Measurements from ENCODE around the gene MAD1L1. TPM values are rescaled to one million over a fixed set of nuclear protein-coding genes. Genes with fewer than 3 reads are reported as not detected.
A peak's percentile ranks its signal among the peaks of the same experiment; 100 is the strongest.

Gene MAD1L1
- total RNA-seq, 2 donors from 2014 or later, result 39.5 to 79.4 TPM

DNA sequence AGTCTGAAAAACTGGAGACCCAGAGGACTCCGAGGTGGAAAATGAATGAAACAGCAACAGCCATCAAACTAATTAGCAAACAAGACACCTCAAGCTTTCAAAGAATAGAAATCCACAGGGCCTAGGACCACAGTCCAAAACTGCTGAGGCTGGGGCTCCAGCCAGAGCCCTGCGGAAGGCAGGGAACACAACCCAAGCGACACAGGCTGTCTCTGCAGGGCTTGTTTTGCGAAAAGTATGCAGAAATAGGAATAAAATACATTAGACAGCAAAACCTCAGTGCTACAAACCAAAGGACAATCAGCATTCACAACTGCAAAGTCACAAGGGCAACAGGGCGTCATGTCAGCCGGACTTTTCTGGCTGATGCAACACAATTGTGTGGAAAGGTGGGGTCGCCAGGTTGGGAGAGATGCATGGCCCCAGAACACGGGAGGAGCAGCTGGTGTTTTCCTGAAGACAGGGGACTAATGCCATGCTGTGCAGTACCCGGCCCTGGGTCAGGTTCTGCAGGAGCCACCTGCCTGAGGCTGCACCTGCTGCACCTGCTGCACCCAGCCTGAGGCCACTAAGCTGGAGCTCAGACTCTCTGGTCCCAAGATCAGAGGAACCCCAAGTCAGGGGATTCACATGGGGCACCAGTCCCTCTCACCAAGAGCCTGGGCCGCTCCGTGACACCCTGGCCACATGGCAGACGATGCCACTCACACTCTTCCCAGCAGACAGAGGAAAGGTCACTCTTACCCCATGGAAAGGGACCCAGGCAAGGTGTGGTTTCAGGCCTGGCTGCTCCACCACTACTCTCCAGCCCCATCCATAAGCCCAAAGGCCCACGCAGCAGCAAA is 74.2 kb downstream of the MAD1L1 start:
- Mint-ChIP-seq H3K36me3 (no peaks in the 10 kb centered on the region), H3K4me3 (no peak overlapping the region), H3K27ac (no peak overlapping the region), H3K4me1 (ENCODE audit: low read depth in 2 of 2) (peaks cover 0 to 10% of the 10 kb centered on the region in 2 donors), H3K9me3 (no peaks in the 10 kb centered on the region), H3K27me3 (no peaks in the 10 kb centered on the region)
- ATAC-seq (no peak), DNase-seq (ENCODE audit: low spot score) (peak; percentile 39)

- no peak overlapping the region for H3K27ac Mint-ChIP-seq
- no peak overlapping the region for H3K4me3 Mint-ChIP-seq
- H3K9me3 Mint-ChIP-seq, result no peaks in the 10 kb centered on the region
- no peaks in the 10 kb centered on the region for H3K27me3 Mint-ChIP-seq
- DNase-seq (ENCODE audit: low spot score) (peak; percentile 40), ATAC-seq (no peak)
- peaks cover 0 to 10% of the 10 kb centered on the region in 2 donors for H3K4me1 Mint-ChIP-seq (ENCODE audit: low read depth in 2 of 2)
- H3K36me3 Mint-ChIP-seq, result no peaks in the 10 kb centered on the region
These were observed 75.1 kb downstream of the MAD1L1 start for GRCh38 chr7:2157473-2158279.

- Mint-ChIP-seq H3K27me3 (no peaks in the 10 kb centered on the region), H3K9me3 (no peaks in the 10 kb centered on the region), H3K36me3 (no peaks in the 10 kb centered on the region), H3K4me1 (ENCODE audit: low read depth in 2 of 2) (peaks cover 0 to 10% of the 10 kb centered on the region in 2 donors), H3K27ac (no peak overlapping the region), H3K4me3 (no peak overlapping the region)
- ATAC-seq (no peak), DNase-seq (ENCODE audit: low spot score) (no peak)
These were observed 75.8 kb downstream of the MAD1L1 start for GRCh38 chr7:2156756-2157472.

DNA sequence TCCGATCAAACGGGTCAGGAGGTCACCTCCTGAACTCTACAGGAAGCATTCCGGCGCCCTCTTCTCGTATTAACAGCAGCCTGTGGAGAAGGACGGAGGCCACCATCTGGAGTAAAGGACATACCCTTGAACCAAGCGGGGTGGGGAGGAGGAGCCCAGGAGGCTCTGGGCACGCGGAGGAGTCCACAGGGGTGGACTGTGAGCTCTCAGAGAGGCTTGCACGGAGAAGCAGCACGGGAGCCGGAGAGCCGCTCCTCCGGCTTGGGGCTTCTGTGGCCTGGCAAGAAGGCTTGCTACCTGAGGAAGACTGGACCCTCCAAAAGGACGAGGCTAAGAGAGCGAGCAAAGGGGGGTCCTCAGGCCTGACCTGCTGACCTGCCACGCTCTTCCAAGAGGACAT is 77.9 kb downstream of the MAD1L1 start:
- ATAC-seq (no peak), DNase-seq (ENCODE audit: low spot score) (peak; percentile 44)
- H3K9me3 Mint-ChIP-seq, result no peaks in the 10 kb centered on the region
- no peak overlapping the region for H3K4me3 Mint-ChIP-seq
- no peaks in the 10 kb centered on the region for H3K36me3 Mint-ChIP-seq
- peaks cover 0 to 10% of the 10 kb centered on the region in 2 donors for H3K4me1 Mint-ChIP-seq (ENCODE audit: low read depth in 2 of 2)
- H3K27me3 Mint-ChIP-seq, result no peaks in the 10 kb centered on the region
- H3K27ac Mint-ChIP-seq, result no peak overlapping the region

DNA sequence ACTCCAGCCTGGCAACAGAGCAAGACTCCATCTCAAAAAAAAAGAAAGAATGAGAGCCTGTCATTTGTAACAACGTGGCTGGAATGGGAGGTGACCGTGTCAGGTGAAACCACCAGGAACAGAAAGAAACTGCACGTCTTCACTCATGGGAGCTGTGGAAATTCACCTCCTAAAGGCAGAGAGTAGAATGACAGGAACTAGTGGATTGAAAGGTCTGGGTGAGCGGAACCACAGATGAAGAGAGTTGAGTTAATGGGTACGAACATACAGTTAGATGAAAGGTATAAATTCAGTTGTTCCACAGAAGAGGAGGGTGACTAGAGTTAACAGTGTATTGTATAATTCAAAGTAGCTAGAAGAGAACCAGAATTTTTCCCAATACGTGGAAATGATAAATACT is 78.6 kb downstream of the MAD1L1 start:
- Mint-ChIP-seq H3K27me3 (no peaks in the 10 kb centered on the region), H3K36me3 (no peaks in the 10 kb centered on the region), H3K4me3 (no peak overlapping the region), H3K27ac (no peak overlapping the region), H3K9me3 (no peaks in the 10 kb centered on the region), H3K4me1 (ENCODE audit: low read depth in 2 of 2) (peaks cover 0 to 7% of the 10 kb centered on the region in 2 donors)
- DNase-seq (ENCODE audit: low spot score) (no peak), ATAC-seq (no peak)

- ATAC-seq, result no peak
- Mint-ChIP-seq H3K36me3 (no peaks in the 10 kb centered on the region), H3K27ac (no peak overlapping the region), H3K27me3 (no peaks in the 10 kb centered on the region), H3K4me3 (no peak overlapping the region), H3K9me3 (no peaks in the 10 kb centered on the region), H3K4me1 (ENCODE audit: low read depth in 2 of 2) (peaks cover 0 to 7% of the 10 kb centered on the region in 2 donors)
- peak; percentile 37 for DNase-seq (ENCODE audit: low spot score)
These were observed 80.1 kb downstream of the MAD1L1 start for GRCh38 chr7:2152646-2153045.

- ATAC-seq (no peak), DNase-seq (ENCODE audit: low spot score) (peak; percentile 56)
- H3K4me1 Mint-ChIP-seq (ENCODE audit: low read depth in 2 of 2), result peaks cover 0 to 2% of the 10 kb centered on the region in 2 donors
- H3K9me3 Mint-ChIP-seq, result no peaks in the 10 kb centered on the region
- H3K27ac Mint-ChIP-seq, result no peak overlapping the region
- no peaks in the 10 kb centered on the region for H3K36me3 Mint-ChIP-seq
- H3K27me3 Mint-ChIP-seq, result no peaks in the 10 kb centered on the region
- no peak overlapping the region for H3K4me3 Mint-ChIP-seq
These were observed 80.7 kb downstream of the MAD1L1 start for GRCh38 chr7:2151801-2152612.

GRCh38 chr7:2151237-2151636 is 81.5 kb downstream of the MAD1L1 start:
- Mint-ChIP-seq H3K4me3 (no peak overlapping the region), H3K36me3 (no peaks in the 10 kb centered on the region), H3K9me3 (no peaks in the 10 kb centered on the region), H3K27ac (no peak overlapping the region), H3K4me1 (ENCODE audit: low read depth in 2 of 2) (peaks cover 0 to 2% of the 10 kb centered on the region in 2 donors), H3K27me3 (no peaks in the 10 kb centered on the region)
- DNase-seq (ENCODE audit: low spot score), result no peak
- ATAC-seq, result no peak

DNA sequence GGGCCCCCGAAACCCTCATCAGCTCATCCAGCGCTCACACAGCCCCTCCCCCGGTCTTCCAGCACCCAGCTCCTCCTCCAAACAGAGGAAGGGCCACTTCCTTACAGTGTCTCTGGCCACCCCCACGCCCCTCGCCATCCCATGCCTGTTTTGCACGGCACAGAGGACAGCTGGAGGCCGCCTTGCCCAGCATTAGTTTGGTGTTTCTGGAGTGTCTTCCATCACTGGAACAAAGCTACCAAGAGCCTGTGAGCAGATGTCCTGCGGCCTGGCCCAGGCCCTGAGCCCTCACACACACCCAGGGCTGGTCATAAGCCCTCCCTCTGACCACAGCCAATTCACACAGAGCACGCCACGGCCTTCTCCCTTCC is 82.3 kb downstream of the MAD1L1 start:
- Mint-ChIP-seq H3K27ac (no peak overlapping the region), H3K4me3 (no peak overlapping the region), H3K36me3 (no peaks in the 10 kb centered on the region), H3K4me1 (ENCODE audit: low read depth in 2 of 2) (peaks cover 0 to 1% of the 10 kb centered on the region in 2 donors), H3K9me3 (no peaks in the 10 kb centered on the region), H3K27me3 (no peaks in the 10 kb centered on the region)
- ATAC-seq (no peak), DNase-seq (ENCODE audit: low spot score) (no peak)

GRCh38 chr7:2149672-2150444 is 82.9 kb downstream of the MAD1L1 start:
- H3K4me1 Mint-ChIP-seq (ENCODE audit: low read depth in 2 of 2), result no peaks in the 10 kb centered on the region
- DNase-seq (ENCODE audit: low spot score) (no peak), ATAC-seq (no peak)
- H3K27me3 Mint-ChIP-seq, result no peaks in the 10 kb centered on the region
- no peaks in the 10 kb centered on the region for H3K36me3 Mint-ChIP-seq
- no peak overlapping the region for H3K27ac Mint-ChIP-seq
- H3K9me3 Mint-ChIP-seq, result no peaks in the 10 kb centered on the region
- H3K4me3 Mint-ChIP-seq, result no peak overlapping the region

GRCh38 chr7:2148814-2149213 is 83.9 kb downstream of the MAD1L1 start:
- ATAC-seq (no peak), DNase-seq (ENCODE audit: low spot score) (no peak)
- Mint-ChIP-seq H3K27me3 (no peaks in the 10 kb centered on the region), H3K9me3 (no peaks in the 10 kb centered on the region), H3K27ac (no peak overlapping the region), H3K36me3 (no peaks in the 10 kb centered on the region), H3K4me1 (ENCODE audit: low read depth in 2 of 2) (no peaks in the 10 kb centered on the region), H3K4me3 (no peak overlapping the region)

GRCh38 chr7:2148189-2148588 is 84.6 kb downstream of the MAD1L1 start:
- DNase-seq (ENCODE audit: low spot score), result no peak
- H3K27me3 Mint-ChIP-seq, result no peaks in the 10 kb centered on the region
- no peaks in the 10 kb centered on the region for H3K36me3 Mint-ChIP-seq
- no peak overlapping the region for H3K27ac Mint-ChIP-seq
- ATAC-seq, result no peak
- H3K4me3 Mint-ChIP-seq, result no peak overlapping the region
- H3K9me3 Mint-ChIP-seq, result no peaks in the 10 kb centered on the region
- no peaks in the 10 kb centered on the region for H3K4me1 Mint-ChIP-seq (ENCODE audit: low read depth in 2 of 2)
